HL-60 (cell line): ENCODE measurements around the gene EXOC5.

Source experiments
- CTCF ChIP-seq: IDR thresholded peaks from one replicate; pipeline ENCODE4 v1.5.1; 2011; ENCODE audit warnings: low read length, control low read depth, inconsistent platforms; ENCODE audit not compliant: insufficient read depth
- GABPA ChIP-seq: IDR thresholded peaks from 2 replicates; pipeline ENCODE4 v1.6.1; 2012; ENCODE audit warnings: low read depth
- POLR2AphosphoS5 ChIP-seq: IDR thresholded peaks from 2 replicates; pipeline ENCODE4 v1.6.1; 2012; ENCODE audit warnings: low read depth
- TF ChIP-seq, protein P1 (sequence below): IDR thresholded peaks from 2 replicates; pipeline ENCODE4 v1.6.1; 2012; ENCODE audit warnings: low read depth; ENCODE audit not compliant: insufficient replicate concordance

DNA sequence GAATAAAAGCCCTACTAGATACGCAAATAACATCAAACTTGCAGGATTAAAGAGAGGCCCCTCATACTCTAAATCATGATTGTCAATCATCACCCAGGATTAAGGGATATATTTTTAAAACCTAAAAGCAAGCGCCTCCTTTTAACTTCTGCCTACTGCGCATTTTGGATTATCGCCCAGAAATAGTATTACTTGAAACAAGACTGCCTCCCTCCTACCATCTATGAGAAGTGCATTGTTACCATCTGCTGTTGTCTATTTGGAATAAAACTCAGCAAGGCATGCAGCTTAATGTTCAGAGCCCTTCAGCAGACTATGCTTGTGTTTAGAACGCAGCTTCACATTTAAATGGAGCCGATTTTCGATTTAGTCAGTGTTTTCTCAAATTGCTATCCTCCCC, 79.6 kb downstream of the EXOC5 start:
- TF ChIP-seq CTCF (no peak), POLR2AphosphoS5 (no peak), GABPA (no peak)
- TF ChIP-seq, protein P1, sequence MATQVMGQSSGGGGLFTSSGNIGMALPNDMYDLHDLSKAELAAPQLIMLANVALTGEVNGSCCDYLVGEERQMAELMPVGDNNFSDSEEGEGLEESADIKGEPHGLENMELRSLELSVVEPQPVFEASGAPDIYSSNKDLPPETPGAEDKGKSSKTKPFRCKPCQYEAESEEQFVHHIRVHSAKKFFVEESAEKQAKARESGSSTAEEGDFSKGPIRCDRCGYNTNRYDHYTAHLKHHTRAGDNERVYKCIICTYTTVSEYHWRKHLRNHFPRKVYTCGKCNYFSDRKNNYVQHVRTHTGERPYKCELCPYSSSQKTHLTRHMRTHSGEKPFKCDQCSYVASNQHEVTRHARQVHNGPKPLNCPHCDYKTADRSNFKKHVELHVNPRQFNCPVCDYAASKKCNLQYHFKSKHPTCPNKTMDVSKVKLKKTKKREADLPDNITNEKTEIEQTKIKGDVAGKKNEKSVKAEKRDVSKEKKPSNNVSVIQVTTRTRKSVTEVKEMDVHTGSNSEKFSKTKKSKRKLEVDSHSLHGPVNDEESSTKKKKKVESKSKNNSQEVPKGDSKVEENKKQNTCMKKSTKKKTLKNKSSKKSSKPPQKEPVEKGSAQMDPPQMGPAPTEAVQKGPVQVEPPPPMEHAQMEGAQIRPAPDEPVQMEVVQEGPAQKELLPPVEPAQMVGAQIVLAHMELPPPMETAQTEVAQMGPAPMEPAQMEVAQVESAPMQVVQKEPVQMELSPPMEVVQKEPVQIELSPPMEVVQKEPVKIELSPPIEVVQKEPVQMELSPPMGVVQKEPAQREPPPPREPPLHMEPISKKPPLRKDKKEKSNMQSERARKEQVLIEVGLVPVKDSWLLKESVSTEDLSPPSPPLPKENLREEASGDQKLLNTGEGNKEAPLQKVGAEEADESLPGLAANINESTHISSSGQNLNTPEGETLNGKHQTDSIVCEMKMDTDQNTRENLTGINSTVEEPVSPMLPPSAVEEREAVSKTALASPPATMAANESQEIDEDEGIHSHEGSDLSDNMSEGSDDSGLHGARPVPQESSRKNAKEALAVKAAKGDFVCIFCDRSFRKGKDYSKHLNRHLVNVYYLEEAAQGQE: no peak
